Measurements from ENCODE around the gene CNTNAP2. TPM values are rescaled to one million over a fixed set of nuclear protein-coding genes. Genes with fewer than 3 reads are reported as not detected.

Gene CNTNAP2
- total RNA-seq, 3 donors from 2014 or later (not counting 1 experiment from before 2014, with no cell fraction given), result 0.18 to 1.1 TPM; not detected in 1

DNA sequence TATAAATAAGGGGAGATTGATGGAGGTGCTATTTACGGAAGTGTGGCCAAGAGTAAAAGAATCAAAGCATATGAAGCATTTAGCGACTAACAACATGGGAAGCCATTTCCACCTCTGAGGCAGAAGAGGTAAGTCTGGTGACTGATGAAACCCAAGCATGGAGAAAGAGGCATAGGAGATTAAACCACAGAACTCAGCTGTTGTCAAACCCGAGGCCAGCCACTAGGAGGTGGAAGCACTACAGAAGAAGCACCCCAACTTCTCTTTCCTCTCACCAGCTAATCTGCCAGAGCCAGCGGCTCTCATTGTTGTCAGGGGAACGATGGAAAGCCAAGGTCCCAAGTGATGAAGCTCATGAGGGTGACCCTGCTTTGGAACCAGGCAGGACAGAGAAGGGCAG lies 19.6 kb upstream of the CNTNAP2 start:
- ATAC-seq (no peak), DNase-seq (no peak)
- Mint-ChIP-seq H3K27ac (no peak overlapping the region), H3K27me3 (ENCODE audit: low read depth in 2 of 2) (no peaks in the 10 kb centered on the region), H3K4me1 (no peaks in the 10 kb centered on the region), H3K36me3 (no peaks in the 10 kb centered on the region), H3K9me3 (peaks cover 3 to 7% of the 10 kb centered on the region in 2 donors), H3K4me3 (no peak overlapping the region)
- no peaks in the 10 kb centered on the region for H3K27me3 ChIP-seq (ENCODE audit: control insufficient read depth, insufficient read depth, low read length)
- no peak overlapping the region for H3K27ac ChIP-seq (ENCODE audit: low read length)
- no peaks in the 10 kb centered on the region for H3K4me1 ChIP-seq (ENCODE audit: control insufficient read depth, insufficient read depth, low read length)
- TF ChIP-seq, protein P1, sequence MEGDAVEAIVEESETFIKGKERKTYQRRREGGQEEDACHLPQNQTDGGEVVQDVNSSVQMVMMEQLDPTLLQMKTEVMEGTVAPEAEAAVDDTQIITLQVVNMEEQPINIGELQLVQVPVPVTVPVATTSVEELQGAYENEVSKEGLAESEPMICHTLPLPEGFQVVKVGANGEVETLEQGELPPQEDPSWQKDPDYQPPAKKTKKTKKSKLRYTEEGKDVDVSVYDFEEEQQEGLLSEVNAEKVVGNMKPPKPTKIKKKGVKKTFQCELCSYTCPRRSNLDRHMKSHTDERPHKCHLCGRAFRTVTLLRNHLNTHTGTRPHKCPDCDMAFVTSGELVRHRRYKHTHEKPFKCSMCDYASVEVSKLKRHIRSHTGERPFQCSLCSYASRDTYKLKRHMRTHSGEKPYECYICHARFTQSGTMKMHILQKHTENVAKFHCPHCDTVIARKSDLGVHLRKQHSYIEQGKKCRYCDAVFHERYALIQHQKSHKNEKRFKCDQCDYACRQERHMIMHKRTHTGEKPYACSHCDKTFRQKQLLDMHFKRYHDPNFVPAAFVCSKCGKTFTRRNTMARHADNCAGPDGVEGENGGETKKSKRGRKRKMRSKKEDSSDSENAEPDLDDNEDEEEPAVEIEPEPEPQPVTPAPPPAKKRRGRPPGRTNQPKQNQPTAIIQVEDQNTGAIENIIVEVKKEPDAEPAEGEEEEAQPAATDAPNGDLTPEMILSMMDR (IDR thresholded peaks at IDR 0.05), result no peak
- H3K36me3 ChIP-seq (ENCODE audit: control insufficient read depth, insufficient read depth, low read length), result no peaks in the 10 kb centered on the region
- H3K4me3 ChIP-seq (ENCODE audit: low read length), result no peak overlapping the region
- no peaks in the 10 kb centered on the region for H3K9me3 ChIP-seq (ENCODE audit: control insufficient read depth, insufficient read depth, low read length)
- intact Hi-C loops (cut with micrococcal nuclease), result no loop called here
- WGBS (ENCODE audit: insufficient coverage), result 38% methylated on average over 5 of the region's 5 CpGs

DNA sequence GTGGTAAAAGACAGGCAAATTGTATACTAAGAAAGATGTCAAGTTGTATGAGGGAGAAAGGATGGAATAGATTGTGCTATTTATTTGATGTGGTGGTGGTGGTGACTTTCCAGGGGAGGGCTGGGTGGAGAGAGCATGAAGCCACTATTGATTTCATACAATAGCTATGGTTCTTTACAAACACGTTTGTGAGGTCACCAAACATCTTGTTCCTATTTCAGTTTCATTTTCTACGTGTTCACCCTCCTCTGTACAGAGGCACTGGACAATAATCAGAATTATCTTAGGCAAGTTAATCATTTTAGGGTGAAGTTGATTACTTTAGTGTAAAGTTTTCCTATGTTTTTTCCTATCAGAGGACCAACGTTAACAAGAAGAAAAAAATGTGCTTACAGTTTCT lies 10.3 kb upstream of the CNTNAP2 start:
- DNase-seq, result no peak
- no peak for ATAC-seq
- Mint-ChIP-seq H3K27ac (no peak overlapping the region), H3K4me3 (no peak overlapping the region), H3K4me1 (no peaks in the 10 kb centered on the region), H3K27me3 (ENCODE audit: low read depth in 2 of 2) (no peaks in the 10 kb centered on the region), H3K9me3 (peaks cover 7 to 14% of the 10 kb centered on the region in 2 donors), H3K36me3 (peaks cover 6% of the 10 kb centered on the region)
- intact Hi-C loops (cut with micrococcal nuclease), result no loop called here
- no peaks in the 10 kb centered on the region for H3K27me3 ChIP-seq (ENCODE audit: control insufficient read depth, insufficient read depth, low read length)
- no peaks in the 10 kb centered on the region for H3K36me3 ChIP-seq (ENCODE audit: control insufficient read depth, insufficient read depth, low read length)
- 43% methylated on average over 1 of the region's 3 CpGs for WGBS (ENCODE audit: insufficient coverage)
- H3K27ac ChIP-seq (ENCODE audit: low read length), result no peak overlapping the region
- TF ChIP-seq, protein P1 (IDR thresholded peaks at IDR 0.05), result no peak
- no peaks in the 10 kb centered on the region for H3K4me1 ChIP-seq (ENCODE audit: control insufficient read depth, insufficient read depth, low read length)
- H3K9me3 ChIP-seq (ENCODE audit: control insufficient read depth, insufficient read depth, low read length), result no peaks in the 10 kb centered on the region
- H3K4me3 ChIP-seq (ENCODE audit: low read length), result no peak overlapping the region

DNA sequence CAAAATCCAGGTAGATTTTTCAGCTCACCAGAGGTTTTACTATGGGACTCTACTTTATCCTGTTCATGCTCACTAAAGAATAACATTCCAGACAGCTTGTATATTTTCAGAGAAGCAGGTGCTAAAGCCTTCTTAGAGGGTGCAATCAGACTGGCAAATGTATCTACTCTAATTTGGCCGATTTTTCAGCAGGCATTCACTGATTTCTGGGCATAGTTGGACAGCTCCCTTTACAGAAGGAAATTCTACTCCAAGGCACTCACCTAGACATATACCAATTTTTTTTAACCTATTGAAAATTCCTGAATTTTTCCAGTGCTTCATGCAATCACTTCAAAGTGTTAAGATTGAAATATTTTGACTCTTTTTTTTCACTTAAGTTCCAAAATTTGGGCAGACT lies 3.8 kb upstream of the CNTNAP2 start:
- peaks cover 4% of the 10 kb centered on the region for H3K4me1 ChIP-seq (ENCODE audit: control insufficient read depth, insufficient read depth, low read length)
- H3K36me3 Mint-ChIP-seq, result peaks cover 10% of the 10 kb centered on the region
- H3K27ac Mint-ChIP-seq, result no peak overlapping the region
- H3K4me3 Mint-ChIP-seq, result no peak overlapping the region
- H3K36me3 ChIP-seq (ENCODE audit: control insufficient read depth, insufficient read depth, low read length), result no peaks in the 10 kb centered on the region
- no peaks in the 10 kb centered on the region for H3K9me3 ChIP-seq (ENCODE audit: control insufficient read depth, insufficient read depth, low read length)
- H3K27me3 ChIP-seq (ENCODE audit: control insufficient read depth, insufficient read depth, low read length), result peaks cover 13% of the 10 kb centered on the region
- no peaks in the 10 kb centered on the region for H3K4me1 Mint-ChIP-seq
- 82% methylated on average over 1 of the region's 1 CpG for WGBS (ENCODE audit: insufficient coverage)
- H3K4me3 ChIP-seq (ENCODE audit: low read length), result no peak overlapping the region
- peaks cover 8 to 9% of the 10 kb centered on the region in 2 donors for H3K9me3 Mint-ChIP-seq
- peaks cover 8 to 10% of the 10 kb centered on the region in 2 donors for H3K27me3 Mint-ChIP-seq (ENCODE audit: low read depth in 2 of 2)
- H3K27ac ChIP-seq (ENCODE audit: low read length), result no peak overlapping the region
- DNase-seq, result no peak
- TF ChIP-seq, protein P1 (IDR thresholded peaks at IDR 0.05), result no peak
- intact Hi-C loops (cut with micrococcal nuclease), result no loop called here
- no peak for ATAC-seq

DNA sequence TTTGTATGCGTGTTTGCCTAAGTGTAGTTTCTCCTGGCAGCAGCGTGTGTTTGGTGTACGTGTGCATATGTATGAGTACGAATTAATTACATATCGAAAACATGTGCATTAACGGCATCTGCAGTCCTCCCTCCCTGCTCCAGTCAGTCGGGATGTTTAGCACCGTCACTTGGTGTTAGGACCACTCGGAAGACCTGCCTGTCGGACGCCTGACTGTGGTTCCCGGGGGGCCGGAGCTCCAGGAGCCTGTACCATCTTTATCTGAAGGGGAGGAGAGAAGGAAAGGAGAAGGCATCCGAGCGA lies 1.1 kb upstream of the CNTNAP2 start:
- peaks cover 10% of the 10 kb centered on the region for H3K36me3 Mint-ChIP-seq
- Histone ChIP-seq H3K4me1 (ENCODE audit: control insufficient read depth, insufficient read depth, low read length) (peaks cover 4% of the 10 kb centered on the region), H3K27me3 (ENCODE audit: control insufficient read depth, insufficient read depth, low read length) (peaks cover 14% of the 10 kb centered on the region), H3K27ac (ENCODE audit: low read length) (no peak overlapping the region), H3K36me3 (ENCODE audit: control insufficient read depth, insufficient read depth, low read length) (no peaks in the 10 kb centered on the region), H3K9me3 (ENCODE audit: control insufficient read depth, insufficient read depth, low read length) (no peaks in the 10 kb centered on the region), H3K4me3 (ENCODE audit: low read length) (no peak overlapping the region)
- ATAC-seq (no peak), DNase-seq (no peak)
- TF ChIP-seq, protein P1 (IDR thresholded peaks at IDR 0.05), result no peak
- no peak overlapping the region for H3K27ac Mint-ChIP-seq
- WGBS (ENCODE audit: insufficient coverage), result 19% methylated on average over 15 of the region's 15 CpGs
- H3K9me3 Mint-ChIP-seq, result peaks cover 6% of the 10 kb centered on the region in 2 donors
- intact Hi-C loops (cut with micrococcal nuclease), result no loop called here
- no peak overlapping the region for H3K4me3 Mint-ChIP-seq
- no peaks in the 10 kb centered on the region for H3K4me1 Mint-ChIP-seq
- peaks cover 8 to 10% of the 10 kb centered on the region in 2 donors for H3K27me3 Mint-ChIP-seq (ENCODE audit: low read depth in 2 of 2)

Data from natural killer cell (primary cell).